ENCODE data around the gene ALDH1L1. TPM values are rescaled to one million over a fixed set of nuclear protein-coding genes. Genes with fewer than 3 reads are reported as not detected.
"Not testable (repeated sequence)": the region's sequence is repeated elsewhere in the genome, so short reads cannot be mapped to it uniquely, and the experiment has no call there.

The ALDH1L1 gene
- total RNA-seq, 5 donors from 2014 or later (not counting 1 experiment from before 2014, with no cell fraction given), result 0.19 to 1.6 (median 0.20) TPM; not detected in 2

DNA sequence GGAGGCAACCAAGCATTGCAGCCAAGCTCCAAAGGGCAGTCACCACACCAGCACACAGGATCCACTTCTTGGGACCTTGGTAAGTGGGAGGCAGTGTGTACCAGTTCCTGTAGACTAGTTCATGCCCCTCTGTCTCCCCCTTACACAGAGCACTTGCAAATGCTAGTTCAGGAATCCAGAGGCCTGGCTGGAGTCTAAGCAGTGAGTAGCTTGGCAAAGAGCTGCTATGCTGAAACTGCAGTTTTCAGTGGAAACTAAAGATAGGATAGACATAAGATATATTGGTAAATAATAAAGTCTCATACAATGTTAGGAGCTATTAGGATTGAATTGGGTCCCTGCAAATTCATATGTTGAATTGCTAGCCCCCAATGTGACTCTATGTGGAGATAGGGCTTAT is 82.6 kb downstream of the ALDH1L1 start:
- no peak overlapping the region for H3K27ac ChIP-seq (ENCODE audit: low read length)
- H3K4me3 Mint-ChIP-seq, result no peak overlapping the region
- DNase-seq (peak in 1 of 35 experiments; percentile 1), ATAC-seq (replicated peaks in 1 of 4) (no peak)
- H3K9me3 ChIP-seq, result no peaks in the 10 kb centered on the region
- H3K36me3 ChIP-seq (ENCODE audit: control insufficient read depth in 2 of 2, extremely low read depth in 1 of 2, insufficient read depth in 1 of 2, low read length in 1 of 2), result no peaks in the 10 kb centered on the region
- no peak overlapping the region for H3K4me3 ChIP-seq (ENCODE audit: control insufficient read depth in 1 of 2, extremely low read depth in 1 of 2, low read length in 1 of 2)
- peaks cover 10% of the 10 kb centered on the region for H3K36me3 Mint-ChIP-seq
- no peaks in the 10 kb centered on the region for H3K4me1 Mint-ChIP-seq
- POLR2A ChIA-PET, result no interaction called here
- peaks cover 0 to 15% of the 10 kb centered on the region in 2 experiments for H3K27me3 ChIP-seq (replicated peaks in 1 of 2; ENCODE audit: control insufficient read depth in 2 of 2, extremely low read depth in 1 of 2, insufficient read depth in 2 of 2, low read length in 1 of 2)
- H3K9me3 Mint-ChIP-seq, result peaks cover 11 to 22% (median 15%) of the 10 kb centered on the region in 3 donors
- no peak overlapping the region for H3K27ac Mint-ChIP-seq
- H3K4me1 ChIP-seq (ENCODE audit: control insufficient read depth in 1 of 2, extremely low read depth in 1 of 2, insufficient read depth in 2 of 2, low read length in 2 of 2), result no peaks in the 10 kb centered on the region
- CTCF ChIA-PET, result no interaction called here
- peaks cover 0 to 8% of the 10 kb centered on the region in 2 donors for H3K27me3 Mint-ChIP-seq

DNA sequence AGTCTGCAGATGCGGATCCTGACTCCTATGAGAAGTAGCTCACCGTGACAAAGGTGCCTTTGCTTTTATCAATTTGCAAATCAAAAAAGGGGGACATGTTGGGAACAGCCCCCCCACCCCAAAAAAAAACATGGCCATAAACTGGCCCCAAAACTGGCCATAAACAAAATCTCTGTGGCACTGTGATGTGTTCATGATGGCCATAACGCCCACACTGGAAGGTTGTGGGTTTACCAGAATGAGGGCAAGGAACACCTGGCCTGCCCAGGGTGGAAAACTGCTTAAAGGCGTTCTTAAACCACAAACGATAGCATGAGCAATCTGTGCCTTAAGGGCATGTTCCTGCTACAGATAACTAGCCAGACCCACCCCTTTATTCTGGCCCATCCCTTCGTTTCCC is 84.1 kb downstream of the ALDH1L1 start:
- H3K9me3 Mint-ChIP-seq, result peaks cover 11 to 26% (median 16%) of the 10 kb centered on the region in 3 donors

DNA sequence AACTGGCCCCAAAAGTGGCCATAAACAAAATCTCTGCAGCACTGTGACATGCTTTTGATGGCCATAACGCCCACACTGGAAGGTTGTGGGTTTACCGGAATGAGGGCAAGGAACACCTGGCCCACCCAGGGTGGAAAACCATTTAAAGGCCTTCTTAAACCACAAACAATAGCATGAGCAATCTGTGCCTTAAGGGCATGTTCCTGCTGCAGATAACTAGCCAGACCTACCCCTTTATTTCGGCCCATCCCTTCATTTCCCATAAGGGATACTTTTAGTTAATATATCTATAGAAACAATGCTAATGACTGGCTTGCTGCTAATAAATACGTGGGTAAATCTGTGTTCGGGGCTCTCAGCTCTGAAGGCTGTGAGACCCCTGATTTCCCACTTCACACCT is 88.3 kb downstream of the ALDH1L1 start:
- ATAC-seq (replicated peaks in 1 of 4); H3K4me3 Mint-ChIP-seq; H3K27ac Mint-ChIP-seq; H3K4me1 ChIP-seq (ENCODE audit: control insufficient read depth in 1 of 2, extremely low read depth in 1 of 2, insufficient read depth in 2 of 2, low read length in 2 of 2); H3K27me3 Mint-ChIP-seq; H3K4me3 ChIP-seq (ENCODE audit: control insufficient read depth in 1 of 2, extremely low read depth in 1 of 2, low read length in 1 of 2); DNase-seq; POLR2A ChIA-PET; H3K27ac ChIP-seq (ENCODE audit: low read length); H3K36me3 ChIP-seq (ENCODE audit: control insufficient read depth in 2 of 2, extremely low read depth in 1 of 2, insufficient read depth in 1 of 2, low read length in 1 of 2); H3K27me3 ChIP-seq (replicated peaks in 1 of 2; ENCODE audit: control insufficient read depth in 2 of 2, extremely low read depth in 1 of 2, insufficient read depth in 2 of 2, low read length in 1 of 2); H3K9me3 ChIP-seq; CTCF ChIA-PET; H3K4me1 Mint-ChIP-seq: not testable (repeated sequence)
- peaks cover 11 to 26% (median 16%) of the 10 kb centered on the region in 3 donors for H3K9me3 Mint-ChIP-seq
- no CpG with 5 or more reads among the region's 5 CpGs for WGBS (ENCODE audit: insufficient coverage)
- H3K36me3 Mint-ChIP-seq, result peaks cover 10% of the 10 kb centered on the region

More for the DNA sequence above, 84.1 kb downstream of the ALDH1L1 start:
- H3K27me3 Mint-ChIP-seq; H3K4me3 ChIP-seq (ENCODE audit: control insufficient read depth in 1 of 2, extremely low read depth in 1 of 2, low read length in 1 of 2); H3K4me1 ChIP-seq (ENCODE audit: control insufficient read depth in 1 of 2, extremely low read depth in 1 of 2, insufficient read depth in 2 of 2, low read length in 2 of 2); H3K4me3 Mint-ChIP-seq; DNase-seq; POLR2A ChIA-PET; ATAC-seq (replicated peaks in 1 of 4); H3K27ac ChIP-seq (ENCODE audit: low read length); H3K9me3 ChIP-seq; H3K27ac Mint-ChIP-seq; H3K4me1 Mint-ChIP-seq; H3K36me3 ChIP-seq (ENCODE audit: control insufficient read depth in 2 of 2, extremely low read depth in 1 of 2, insufficient read depth in 1 of 2, low read length in 1 of 2); H3K27me3 ChIP-seq (replicated peaks in 1 of 2; ENCODE audit: control insufficient read depth in 2 of 2, extremely low read depth in 1 of 2, insufficient read depth in 2 of 2, low read length in 1 of 2): not testable (repeated sequence)
- CTCF ChIA-PET, result interaction anchor here in 1 of 2 donors (0.8 kb wide), 1 partner anchor 144 kb away, joined by 3 read pairs; no protein-coding TSS in a partner anchor
- WGBS (ENCODE audit: insufficient coverage), result 71% methylated on average over 2 of the region's 6 CpGs
- peaks cover 10% of the 10 kb centered on the region for H3K36me3 Mint-ChIP-seq

- Mint-ChIP-seq H3K36me3 (no peaks in the 10 kb centered on the region), H3K9me3 (peaks cover 0 to 4% (median 3%) of the 10 kb centered on the region in 3 donors), H3K27me3 (peaks cover 0 to 4% of the 10 kb centered on the region in 2 donors), H3K27ac (no peak overlapping the region), H3K4me1 (peaks cover 18 to 19% (median 19%) of the 10 kb centered on the region in 3 donors), H3K4me3 (no peak overlapping the region)
- Histone ChIP-seq H3K9me3 (no peaks in the 10 kb centered on the region), H3K36me3 (ENCODE audit: control insufficient read depth in 2 of 2, extremely low read depth in 1 of 2, insufficient read depth in 1 of 2, low read length in 1 of 2) (no peaks in the 10 kb centered on the region), H3K4me1 (ENCODE audit: control insufficient read depth in 1 of 2, extremely low read depth in 1 of 2, insufficient read depth in 2 of 2, low read length in 2 of 2) (peaks cover 5 to 23% of the 10 kb centered on the region in 2 experiments), H3K4me3 (ENCODE audit: control insufficient read depth in 1 of 2, extremely low read depth in 1 of 2, low read length in 1 of 2) (no peak overlapping the region), H3K27ac (ENCODE audit: low read length) (no peak overlapping the region), H3K27me3 (replicated peaks in 1 of 2; ENCODE audit: control insufficient read depth in 2 of 2, extremely low read depth in 1 of 2, insufficient read depth in 2 of 2, low read length in 1 of 2) (no peaks in the 10 kb centered on the region)
- DNase-seq (no peak), ATAC-seq (replicated peaks in 1 of 4) (no peak)
- WGBS (ENCODE audit: insufficient coverage), result 75% methylated on average over 1 of the region's 1 CpG
- ChIA-PET CTCF (interaction anchor here in 1 of 2 donors (1.8 kb wide), 1 partner anchor 14 kb away, joined by 4 read pairs; no protein-coding TSS in a partner anchor), POLR2A (no interaction called here)
Measured at GRCh38 chr3:126087552-126088175, 92.7 kb downstream of the ALDH1L1 start.

- Mint-ChIP-seq H3K9me3 (no peaks in the 10 kb centered on the region), H3K4me3 (peak overlapping the region; percentile 52 to 92 (median 76)), H3K27me3 (no peaks in the 10 kb centered on the region), H3K4me1 (peaks cover 19 to 20% (median 19%) of the 10 kb centered on the region in 3 donors), H3K36me3 (no peaks in the 10 kb centered on the region), H3K27ac (peak overlapping the region in 1 of 2 donors; percentile 44)
- Histone ChIP-seq H3K36me3 (ENCODE audit: control insufficient read depth in 2 of 2, extremely low read depth in 1 of 2, insufficient read depth in 1 of 2, low read length in 1 of 2) (no peaks in the 10 kb centered on the region), H3K27me3 (replicated peaks in 1 of 2; ENCODE audit: control insufficient read depth in 2 of 2, extremely low read depth in 1 of 2, insufficient read depth in 2 of 2, low read length in 1 of 2) (no peaks in the 10 kb centered on the region), H3K4me1 (ENCODE audit: control insufficient read depth in 1 of 2, extremely low read depth in 1 of 2, insufficient read depth in 2 of 2, low read length in 2 of 2) (peaks cover 5 to 25% of the 10 kb centered on the region in 2 experiments), H3K9me3 (no peaks in the 10 kb centered on the region), H3K27ac (ENCODE audit: low read length) (no peak overlapping the region), H3K4me3 (ENCODE audit: control insufficient read depth in 1 of 2, extremely low read depth in 1 of 2, low read length in 1 of 2) (no peak overlapping the region)
- DNase-seq (no peak), ATAC-seq (replicated peaks in 1 of 4) (no peak)
- ChIA-PET POLR2A (no interaction called here), CTCF (interaction anchor here in 1 of 2 donors (0.9 kb wide), 1 partner anchor 1415 kb away, joined by 3 read pairs; no protein-coding TSS in a partner anchor)
- no CpG with 5 or more reads among the region's 2 CpGs for WGBS (ENCODE audit: insufficient coverage)
Measured at GRCh38 chr3:126085841-126086240, 94.5 kb downstream of the ALDH1L1 start.

GRCh38 chr3:126085276-126085675 is 95.1 kb downstream of the ALDH1L1 start:
- Histone ChIP-seq H3K27ac (ENCODE audit: low read length) (no peak overlapping the region), H3K36me3 (ENCODE audit: control insufficient read depth in 2 of 2, extremely low read depth in 1 of 2, insufficient read depth in 1 of 2, low read length in 1 of 2) (no peaks in the 10 kb centered on the region), H3K4me3 (ENCODE audit: control insufficient read depth in 1 of 2, extremely low read depth in 1 of 2, low read length in 1 of 2) (no peak overlapping the region), H3K4me1 (ENCODE audit: control insufficient read depth in 1 of 2, extremely low read depth in 1 of 2, insufficient read depth in 2 of 2, low read length in 2 of 2) (peaks cover 5 to 25% of the 10 kb centered on the region in 2 experiments), H3K27me3 (replicated peaks in 1 of 2; ENCODE audit: control insufficient read depth in 2 of 2, extremely low read depth in 1 of 2, insufficient read depth in 2 of 2, low read length in 1 of 2) (no peaks in the 10 kb centered on the region), H3K9me3 (no peaks in the 10 kb centered on the region)
- no peak for ATAC-seq (replicated peaks in 1 of 4)
- Mint-ChIP-seq H3K4me1 (peaks cover 19 to 20% (median 19%) of the 10 kb centered on the region in 3 donors), H3K27me3 (no peaks in the 10 kb centered on the region), H3K27ac (peak overlapping the region; percentile 66 to 84), H3K9me3 (no peaks in the 10 kb centered on the region), H3K4me3 (peak overlapping the region; percentile 73 to 92 (median 76)), H3K36me3 (no peaks in the 10 kb centered on the region)
- 96% methylated on average over 3 of the region's 7 CpGs for WGBS (ENCODE audit: insufficient coverage)
- no peak for DNase-seq
- CTCF ChIA-PET, result interaction anchor here in 1 of 2 donors (0.9 kb wide), 1 partner anchor 1414 kb away, joined by 3 read pairs; no protein-coding TSS in a partner anchor
- POLR2A ChIA-PET, result no interaction called here
